ENCODE results near the gene NEMP1.

Gene NEMP1

DNA sequence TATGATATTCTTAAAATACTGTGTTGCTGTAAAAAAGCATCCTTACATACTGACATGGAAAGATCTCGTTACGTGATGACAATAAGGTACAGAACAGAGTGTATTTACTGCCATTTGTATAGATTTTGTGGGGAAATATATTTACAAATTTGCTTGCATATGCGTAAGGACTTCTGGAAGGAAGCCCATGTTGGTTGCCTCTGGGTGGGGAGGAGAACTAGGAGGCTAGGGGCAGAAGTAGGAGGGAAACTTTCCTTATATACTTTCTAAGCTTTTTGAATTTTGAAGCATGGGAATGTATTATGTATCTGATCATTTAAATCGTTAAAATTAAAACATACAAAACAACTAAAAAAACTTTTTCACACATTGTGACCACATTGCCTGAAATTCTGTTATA lies 38.4 kb downstream of the NEMP1 start:
- ATAC-seq (ENCODE audit: insufficient read depth, low read depth): no peak
- TF ChIP-seq CTCF (IDR thresholded peaks at IDR 0.05; ENCODE audit: borderline replicate concordance, extremely low read depth, low read length, poor library complexity, severe bottlenecking) (no peak), EZH2 (IDR thresholded peaks at IDR 0.05; ENCODE audit: borderline replicate concordance, low read depth, low read length, severe bottlenecking) (no peak)

DNA sequence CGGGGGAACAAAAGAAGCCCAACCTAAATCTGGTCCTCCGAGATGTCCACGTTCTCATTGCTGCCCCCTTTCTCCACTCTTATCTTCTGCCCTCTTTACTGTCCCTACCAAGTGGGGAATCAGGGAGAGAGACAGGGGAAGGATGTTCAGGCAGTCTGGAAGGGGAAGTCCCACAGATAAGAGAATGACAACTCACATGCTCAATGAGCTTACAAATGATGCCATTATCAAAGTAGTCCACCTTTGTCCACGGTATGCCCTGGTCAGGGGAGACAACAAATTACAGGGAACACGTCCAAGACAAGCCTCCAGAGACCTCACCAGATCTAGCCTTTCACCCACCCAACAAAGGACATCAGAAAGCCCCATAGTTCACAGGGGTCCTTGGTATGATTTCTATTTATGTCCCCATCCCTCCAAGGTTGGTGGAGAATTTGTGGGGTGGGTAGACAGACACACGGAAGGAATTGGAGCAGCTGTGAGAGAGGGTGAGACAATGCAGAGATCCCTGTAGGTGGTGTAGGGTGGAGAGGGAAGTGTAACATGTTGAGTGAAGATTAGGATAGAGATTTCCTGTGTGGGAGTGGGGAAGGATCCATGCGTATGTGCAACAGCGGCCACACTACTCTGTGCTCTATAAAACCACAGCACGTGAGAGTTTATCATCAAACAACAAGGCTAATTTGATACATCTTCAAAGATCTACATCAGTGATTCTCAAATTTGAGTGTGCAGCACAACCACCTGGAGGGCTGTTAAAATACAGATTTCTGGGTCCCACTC lies 39.4 kb downstream of the NEMP1 start:
- no peaks in the 10 kb centered on the region for H3K27me3 ChIP-seq (ENCODE audit: insufficient read depth, low read length, poor library complexity)
- TF ChIP-seq CTCF (IDR thresholded peaks at IDR 0.05; ENCODE audit: borderline replicate concordance, extremely low read depth, low read length, poor library complexity, severe bottlenecking) (no peak), EZH2 (IDR thresholded peaks at IDR 0.05; ENCODE audit: borderline replicate concordance, low read depth, low read length, severe bottlenecking) (no peak)
- H3K79me2 ChIP-seq (ENCODE audit: insufficient read depth, low read length): no peaks in the 10 kb centered on the region
- H3K27ac ChIP-seq (ENCODE audit: low read length): no peak overlapping the region
- no peak overlapping the region for H3K9ac ChIP-seq (ENCODE audit: low read depth, low read length)
- no peak overlapping the region for H3K4me3 ChIP-seq (ENCODE audit: low read depth in 1 of 2, low read length in 2 of 2)
- no peaks in the 10 kb centered on the region for H3K36me3 ChIP-seq (ENCODE audit: insufficient read depth, low read length)
- no peak overlapping the region for H2AFZ ChIP-seq (ENCODE audit: low read depth, low read length)
- DNase-seq: no peak
- no peaks in the 10 kb centered on the region for H4K20me1 ChIP-seq (ENCODE audit: insufficient read depth, low read length)
- H3K4me2 ChIP-seq (ENCODE audit: insufficient read depth, low read length): no peak overlapping the region
- no peaks in the 10 kb centered on the region for H3K4me1 ChIP-seq (ENCODE audit: insufficient read depth, low read length)
- no peak for ATAC-seq (ENCODE audit: insufficient read depth, low read depth)
- H3K9me3 ChIP-seq (ENCODE audit: insufficient read depth, low read length, severe bottlenecking): no peaks in the 10 kb centered on the region

More for the DNA sequence above, 38.4 kb downstream of the NEMP1 start:
- Histone ChIP-seq H3K27ac (ENCODE audit: low read length) (no peak overlapping the region), H3K4me1 (ENCODE audit: insufficient read depth, low read length) (no peaks in the 10 kb centered on the region), H3K9me3 (ENCODE audit: insufficient read depth, low read length, severe bottlenecking) (no peaks in the 10 kb centered on the region), H3K27me3 (ENCODE audit: insufficient read depth, low read length, poor library complexity) (no peaks in the 10 kb centered on the region), H3K36me3 (ENCODE audit: insufficient read depth, low read length) (no peaks in the 10 kb centered on the region), H3K9ac (ENCODE audit: low read depth, low read length) (no peak overlapping the region), H3K79me2 (ENCODE audit: insufficient read depth, low read length) (no peaks in the 10 kb centered on the region), H3K4me2 (ENCODE audit: insufficient read depth, low read length) (no peak overlapping the region), H4K20me1 (ENCODE audit: insufficient read depth, low read length) (no peaks in the 10 kb centered on the region), H2AFZ (ENCODE audit: low read depth, low read length) (no peak overlapping the region), H3K4me3 (ENCODE audit: low read depth in 1 of 2, low read length in 2 of 2) (no peak overlapping the region)
- no peak for DNase-seq

GRCh38 chr12:57037264-57037663 lies 41.3 kb downstream of the NEMP1 start:
- TF ChIP-seq EZH2 (IDR thresholded peaks at IDR 0.05; ENCODE audit: borderline replicate concordance, low read depth, low read length, severe bottlenecking) (no peak), CTCF (IDR thresholded peaks at IDR 0.05; ENCODE audit: borderline replicate concordance, extremely low read depth, low read length, poor library complexity, severe bottlenecking) (no peak)
- Histone ChIP-seq H3K27me3 (ENCODE audit: insufficient read depth, low read length, poor library complexity) (no peaks in the 10 kb centered on the region), H3K9me3 (ENCODE audit: insufficient read depth, low read length, severe bottlenecking) (no peaks in the 10 kb centered on the region), H3K36me3 (ENCODE audit: insufficient read depth, low read length) (no peaks in the 10 kb centered on the region), H2AFZ (ENCODE audit: low read depth, low read length) (no peak overlapping the region), H3K9ac (ENCODE audit: low read depth, low read length) (no peak overlapping the region), H3K79me2 (ENCODE audit: insufficient read depth, low read length) (no peaks in the 10 kb centered on the region), H4K20me1 (ENCODE audit: insufficient read depth, low read length) (no peaks in the 10 kb centered on the region), H3K4me3 (ENCODE audit: low read depth in 1 of 2, low read length in 2 of 2) (no peak overlapping the region), H3K27ac (ENCODE audit: low read length) (no peak overlapping the region), H3K4me1 (ENCODE audit: insufficient read depth, low read length) (no peaks in the 10 kb centered on the region), H3K4me2 (ENCODE audit: insufficient read depth, low read length) (no peak overlapping the region)
- no peak for DNase-seq
- ATAC-seq (ENCODE audit: insufficient read depth, low read depth): no peak

Data from DND-41 (cell line).